Measurements from ENCODE around the gene GPR15LG.
"Not testable (repeated sequence)": the region's sequence is repeated elsewhere in the genome, so short reads cannot be mapped to it uniquely, and the experiment has no call there.

GPR15LG gene

DNA sequence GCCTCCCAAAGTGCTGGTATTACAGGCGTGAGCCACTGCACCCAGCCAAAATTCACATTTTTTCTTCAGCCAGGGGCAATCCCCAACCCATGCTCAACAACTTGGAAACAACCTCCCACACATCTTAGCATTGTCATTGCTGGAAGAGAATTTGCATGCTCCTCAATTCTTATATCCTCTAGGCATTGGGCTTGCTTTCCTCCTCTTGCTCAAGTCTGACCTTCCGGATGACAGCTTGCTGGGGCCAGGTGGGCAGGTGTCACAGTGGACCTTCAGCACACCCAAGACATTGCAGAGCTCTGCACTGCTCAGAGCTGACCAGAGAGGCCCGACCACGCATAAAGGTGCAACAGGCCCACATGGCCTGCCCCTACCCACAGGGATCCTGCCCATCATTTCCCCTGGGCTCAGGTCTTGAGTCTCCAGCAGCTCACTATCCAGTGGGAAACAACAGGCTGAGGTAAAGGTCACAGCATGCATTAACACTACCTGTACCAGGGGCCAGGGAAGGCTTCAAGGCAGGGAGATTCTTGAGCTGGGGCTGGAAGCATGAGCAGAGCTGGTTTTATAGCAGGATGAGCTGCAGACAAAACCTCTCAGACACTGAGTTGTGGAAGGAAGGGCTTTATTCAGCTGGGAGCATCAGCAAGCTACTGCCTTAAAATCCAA is 6.8 kb upstream of the GPR15LG start:
- no peaks in the 10 kb centered on the region for H3K27me3 ChIP-seq (ENCODE audit: control insufficient read depth, insufficient read depth, low read length)
- no peaks in the 10 kb centered on the region for H3K9me3 ChIP-seq (ENCODE audit: control insufficient read depth, insufficient read depth, low read length)
- H3K9ac ChIP-seq (ENCODE audit: low read depth, low read length): no peak overlapping the region
- no peak overlapping the region for H3K27ac ChIP-seq (ENCODE audit: low read depth, low read length)
- H3K4me1 ChIP-seq (ENCODE audit: control insufficient read depth, insufficient read depth, low read length): peaks cover 32% of the 10 kb centered on the region
- H3K4me3 ChIP-seq (ENCODE audit: low read depth, low read length): no peak overlapping the region
- no peaks in the 10 kb centered on the region for H3K36me3 ChIP-seq (ENCODE audit: control insufficient read depth, insufficient read depth, low read length)

- not testable (repeated sequence) for H3K27me3 ChIP-seq (ENCODE audit: control insufficient read depth, insufficient read depth, low read length); H3K9ac ChIP-seq (ENCODE audit: low read depth, low read length); H3K4me3 ChIP-seq (ENCODE audit: low read depth, low read length); H3K9me3 ChIP-seq (ENCODE audit: control insufficient read depth, insufficient read depth, low read length); H3K27ac ChIP-seq (ENCODE audit: low read depth, low read length); H3K36me3 ChIP-seq (ENCODE audit: control insufficient read depth, insufficient read depth, low read length)
- peaks cover 29% of the 10 kb centered on the region for H3K4me1 ChIP-seq (ENCODE audit: control insufficient read depth, insufficient read depth, low read length)
Observed at GRCh38 chr10:84167289-84167653, 6.3 kb upstream of the GPR15LG start.

- H3K4me1 ChIP-seq (ENCODE audit: control insufficient read depth, insufficient read depth, low read length): peaks cover 20% of the 10 kb centered on the region
- not testable (repeated sequence) for H3K27ac ChIP-seq (ENCODE audit: low read depth, low read length); H3K4me3 ChIP-seq (ENCODE audit: low read depth, low read length); H3K9ac ChIP-seq (ENCODE audit: low read depth, low read length); H3K27me3 ChIP-seq (ENCODE audit: control insufficient read depth, insufficient read depth, low read length); H3K36me3 ChIP-seq (ENCODE audit: control insufficient read depth, insufficient read depth, low read length); H3K9me3 ChIP-seq (ENCODE audit: control insufficient read depth, insufficient read depth, low read length)
Observed at GRCh38 chr10:84168382-84168781, 5.2 kb upstream of the GPR15LG start.

DNA sequence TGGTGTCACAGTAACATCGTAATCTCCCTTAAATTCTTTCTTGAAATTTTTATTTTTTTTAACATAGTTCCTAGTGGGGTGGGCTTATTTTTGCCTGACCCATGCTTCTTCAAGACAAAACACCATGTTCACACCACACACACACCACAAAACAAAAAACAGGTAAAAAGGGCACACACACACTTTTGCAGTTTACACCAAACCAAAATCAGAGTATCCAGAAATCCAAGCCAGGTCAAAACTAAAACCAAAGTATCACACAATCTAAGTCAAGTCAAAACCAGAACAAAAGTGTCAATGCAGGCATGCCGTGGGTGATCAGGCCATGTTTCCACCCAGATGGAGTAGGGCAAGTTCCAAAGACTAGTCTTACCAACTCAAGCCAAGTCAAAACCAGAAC is 2.4 kb upstream of the GPR15LG start:
- not testable (repeated sequence) for H3K4me1 ChIP-seq (ENCODE audit: control insufficient read depth, insufficient read depth, low read length); H3K9me3 ChIP-seq (ENCODE audit: control insufficient read depth, insufficient read depth, low read length); H3K27me3 ChIP-seq (ENCODE audit: control insufficient read depth, insufficient read depth, low read length); H3K36me3 ChIP-seq (ENCODE audit: control insufficient read depth, insufficient read depth, low read length); H3K27ac ChIP-seq (ENCODE audit: low read depth, low read length); H3K9ac ChIP-seq (ENCODE audit: low read depth, low read length); H3K4me3 ChIP-seq (ENCODE audit: low read depth, low read length)

- H3K36me3 ChIP-seq (ENCODE audit: control insufficient read depth, insufficient read depth, low read length); H3K27me3 ChIP-seq (ENCODE audit: control insufficient read depth, insufficient read depth, low read length); H3K4me1 ChIP-seq (ENCODE audit: control insufficient read depth, insufficient read depth, low read length); H3K4me3 ChIP-seq (ENCODE audit: low read depth, low read length); H3K9ac ChIP-seq (ENCODE audit: low read depth, low read length); H3K9me3 ChIP-seq (ENCODE audit: control insufficient read depth, insufficient read depth, low read length); H3K27ac ChIP-seq (ENCODE audit: low read depth, low read length): not testable (repeated sequence)
Observed at GRCh38 chr10:84171700-84172466, 1.7 kb upstream of the GPR15LG start.

DNA sequence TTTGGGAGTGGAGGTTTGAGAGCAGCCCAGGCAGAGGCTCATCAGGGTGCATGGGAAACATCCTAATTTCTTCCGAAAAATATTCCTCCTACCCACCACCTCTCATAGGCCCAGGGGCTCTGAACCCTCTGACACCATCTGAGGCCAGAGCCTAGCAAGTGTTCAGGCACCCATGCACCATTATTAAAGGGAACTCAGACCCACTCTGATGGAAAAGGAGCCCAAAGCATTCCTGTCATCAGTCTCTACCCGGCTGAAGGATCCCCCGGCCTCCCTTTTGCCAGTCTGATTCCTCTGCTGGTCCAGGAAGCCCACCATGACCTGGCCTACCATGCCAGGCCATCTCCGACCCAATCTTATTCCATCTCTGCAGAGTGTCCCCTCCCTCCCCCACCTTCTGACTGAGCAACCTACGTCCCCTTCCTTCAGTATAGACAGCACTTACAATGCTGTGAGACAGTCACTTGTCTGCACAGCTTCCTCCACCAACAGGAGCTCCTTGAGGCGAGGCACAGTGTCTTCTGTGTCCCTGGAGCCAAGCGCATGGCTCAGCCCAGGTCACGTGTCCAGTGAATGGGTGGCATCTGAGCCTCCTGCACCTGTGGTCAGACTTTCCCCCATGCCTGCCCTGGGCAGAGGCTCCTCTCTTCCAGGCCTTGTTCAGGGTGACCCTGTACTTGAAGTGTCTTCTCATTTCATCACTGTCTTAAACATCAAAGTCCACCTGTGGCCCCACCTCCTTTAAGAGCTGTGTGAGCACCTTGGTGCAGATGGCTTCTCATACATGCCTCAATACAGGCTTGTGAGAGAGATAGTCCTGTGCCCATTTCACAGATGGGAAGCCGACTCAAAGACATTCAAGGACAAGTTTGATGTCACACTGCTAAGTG is 889 bp upstream of the GPR15LG start:
- Histone ChIP-seq H3K4me3 (ENCODE audit: low read depth, low read length) (no peak overlapping the region), H3K9ac (ENCODE audit: low read depth, low read length) (no peak overlapping the region), H3K4me1 (ENCODE audit: control insufficient read depth, insufficient read depth, low read length) (no peaks in the 10 kb centered on the region), H3K9me3 (ENCODE audit: control insufficient read depth, insufficient read depth, low read length) (no peaks in the 10 kb centered on the region), H3K36me3 (ENCODE audit: control insufficient read depth, insufficient read depth, low read length) (no peaks in the 10 kb centered on the region), H3K27ac (ENCODE audit: low read depth, low read length) (no peak overlapping the region), H3K27me3 (ENCODE audit: control insufficient read depth, insufficient read depth, low read length) (no peaks in the 10 kb centered on the region)

DNA sequence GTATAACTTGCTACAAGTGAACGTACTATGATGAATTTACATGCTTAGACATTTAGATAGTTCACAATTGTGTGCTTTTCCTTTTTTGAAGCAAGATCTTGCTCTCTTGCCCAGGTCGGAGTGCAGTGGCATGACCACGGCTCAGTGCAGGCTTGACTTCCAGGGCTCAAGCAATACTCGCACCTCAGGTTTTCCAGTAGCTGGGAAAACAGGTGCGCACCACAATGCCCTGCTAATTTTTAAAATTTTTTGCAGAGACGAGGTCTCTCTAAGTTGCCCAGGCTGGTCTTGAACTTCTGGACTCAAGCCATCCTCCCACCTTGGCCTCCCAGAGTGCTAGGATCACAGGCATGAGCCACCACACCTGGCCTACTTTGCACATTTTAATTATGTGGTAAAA is 1.8 kb downstream of the GPR15LG start:
- H3K4me3 ChIP-seq (ENCODE audit: low read depth, low read length): no peak overlapping the region
- no peak overlapping the region for H3K27ac ChIP-seq (ENCODE audit: low read depth, low read length)
- no peak overlapping the region for H3K9ac ChIP-seq (ENCODE audit: low read depth, low read length)
- no peaks in the 10 kb centered on the region for H3K9me3 ChIP-seq (ENCODE audit: control insufficient read depth, insufficient read depth, low read length)
- H3K27me3 ChIP-seq (ENCODE audit: control insufficient read depth, insufficient read depth, low read length): no peaks in the 10 kb centered on the region
- H3K36me3 ChIP-seq (ENCODE audit: control insufficient read depth, insufficient read depth, low read length): no peaks in the 10 kb centered on the region
- peaks cover 7% of the 10 kb centered on the region; the same call in 1 of the 2 replicates for H3K4me1 ChIP-seq (ENCODE audit: control insufficient read depth, insufficient read depth, low read length)

GRCh38 chr10:84176351-84176750 is 2.8 kb downstream of the GPR15LG start:
- H3K27me3 ChIP-seq (ENCODE audit: control insufficient read depth, insufficient read depth, low read length): no peaks in the 10 kb centered on the region
- no peak overlapping the region for H3K4me3 ChIP-seq (ENCODE audit: low read depth, low read length)
- no peak overlapping the region for H3K9ac ChIP-seq (ENCODE audit: low read depth, low read length)
- no peaks in the 10 kb centered on the region for H3K36me3 ChIP-seq (ENCODE audit: control insufficient read depth, insufficient read depth, low read length)
- no peaks in the 10 kb centered on the region for H3K9me3 ChIP-seq (ENCODE audit: control insufficient read depth, insufficient read depth, low read length)
- H3K4me1 ChIP-seq (ENCODE audit: control insufficient read depth, insufficient read depth, low read length): peaks cover 7% of the 10 kb centered on the region; the same call in 1 of the 2 replicates
- no peak overlapping the region for H3K27ac ChIP-seq (ENCODE audit: low read depth, low read length)

DNA sequence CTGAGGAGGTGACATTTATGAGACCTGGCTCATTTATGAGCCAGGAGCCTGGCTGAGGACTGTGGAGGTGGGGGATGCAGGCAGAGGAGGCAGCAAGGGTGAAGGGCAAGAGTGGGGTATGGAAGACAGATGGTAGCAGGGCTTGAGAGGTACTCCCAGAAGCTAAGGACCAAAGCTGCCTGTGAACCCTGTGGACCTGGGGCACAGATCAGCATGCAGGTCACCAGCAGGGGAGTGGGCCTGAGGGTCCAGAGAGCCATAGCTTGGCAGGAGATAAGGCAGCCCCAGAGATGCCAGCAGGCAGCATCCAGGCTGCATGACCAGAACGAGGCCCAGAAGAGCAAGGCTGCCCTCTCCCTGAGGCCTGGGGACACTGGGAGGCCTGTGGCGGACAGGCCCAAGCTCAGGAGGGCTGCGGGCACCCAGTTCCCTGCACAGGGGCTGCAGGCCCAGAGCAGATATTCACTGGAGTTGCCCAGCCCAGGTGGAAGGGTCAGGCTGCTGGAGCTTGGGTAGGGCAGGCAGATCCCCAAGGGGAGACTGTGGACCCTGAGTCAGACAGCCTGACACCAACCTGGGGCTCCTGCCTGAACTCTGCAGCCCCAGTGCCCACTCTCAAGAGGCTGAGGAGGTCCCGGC is 3.4 kb downstream of the GPR15LG start:
- Histone ChIP-seq H3K36me3 (ENCODE audit: control insufficient read depth, insufficient read depth, low read length) (no peaks in the 10 kb centered on the region), H3K4me1 (ENCODE audit: control insufficient read depth, insufficient read depth, low read length) (peaks cover 7% of the 10 kb centered on the region; the same call in 1 of the 2 replicates), H3K9ac (ENCODE audit: low read depth, low read length) (no peak overlapping the region), H3K27me3 (ENCODE audit: control insufficient read depth, insufficient read depth, low read length) (no peaks in the 10 kb centered on the region), H3K27ac (ENCODE audit: low read depth, low read length) (no peak overlapping the region), H3K4me3 (ENCODE audit: low read depth, low read length) (no peak overlapping the region), H3K9me3 (ENCODE audit: control insufficient read depth, insufficient read depth, low read length) (no peaks in the 10 kb centered on the region)

- no peaks in the 10 kb centered on the region for H3K9me3 ChIP-seq (ENCODE audit: control insufficient read depth, insufficient read depth, low read length)
- H3K4me3 ChIP-seq (ENCODE audit: low read depth, low read length): no peak overlapping the region
- no peaks in the 10 kb centered on the region for H3K27me3 ChIP-seq (ENCODE audit: control insufficient read depth, insufficient read depth, low read length)
- no peak overlapping the region for H3K9ac ChIP-seq (ENCODE audit: low read depth, low read length)
- H3K36me3 ChIP-seq (ENCODE audit: control insufficient read depth, insufficient read depth, low read length): no peaks in the 10 kb centered on the region
- no peak overlapping the region for H3K27ac ChIP-seq (ENCODE audit: low read depth, low read length)
- H3K4me1 ChIP-seq (ENCODE audit: control insufficient read depth, insufficient read depth, low read length): peaks cover 7% of the 10 kb centered on the region; the same call in 1 of the 2 replicates
Observed at GRCh38 chr10:84177541-84178141, 4.0 kb downstream of the GPR15LG start.

Measured in HUES48 (cell line).